Neural progenitor cell (in vitro differentiated cells): ENCODE measurements around the gene SRRM2. TPM values are rescaled to one million over a fixed set of nuclear protein-coding genes. Genes with fewer than 3 reads are reported as not detected.

Source experiments
- DNase-seq: peaks from one replicate; pipeline ENCODE4 v3.0.0-alpha.2; 2016; ENCODE audit warnings: low spot score
- H2AFZ ChIP-seq: fragments of 200-600 bp; sonication (generic); replicated peaks from 2 replicates; pipeline ENCODE4 v1.6.1; 2016; ENCODE audit warnings: antibody characterized with exemption
- H3F3A ChIP-seq: fragments of 200-600 bp; sonication (generic); 2 replicates; pipeline ENCODE4 v1.6.1; 2016; ENCODE audit warnings: antibody characterized with exemption, low read depth
- H3K27ac ChIP-seq: fragments of 200-600 bp; sonication (generic); 2 replicates; pipeline ENCODE4 v1.5.1; 2016; ENCODE audit warnings: mild to moderate bottlenecking
- H3K27me3 ChIP-seq: fragments of 200-600 bp; sonication (generic); 2 replicates; pipeline ENCODE4 v1.6.1; 2016; ENCODE audit warnings: mild to moderate bottlenecking, moderate library complexity
- H3K36me3 ChIP-seq: fragments of 200-600 bp; sonication (generic); 2 replicates; pipeline ENCODE4 v1.5.1; 2016
- H3K4me1 ChIP-seq: fragments of 200-600 bp; sonication (generic); 2 replicates; pipeline ENCODE4 v1.6.1; 2016; ENCODE audit warnings: mixed run types
- H3K4me2 ChIP-seq: fragments of 200-600 bp; sonication (generic); 2 replicates; pipeline ENCODE4 v1.6.1; 2016
- H3K4me3 ChIP-seq: fragments of 200-600 bp; sonication (generic); 2 replicates; pipeline ENCODE4 v1.5.1; 2016
- H3K79me2 ChIP-seq: fragments of 200-600 bp; sonication (generic); 2 replicates; pipeline ENCODE4 v1.6.1; 2016; ENCODE audit warnings: low read depth
- H3K9ac ChIP-seq: fragments of 200-600 bp; sonication (generic); 2 replicates; pipeline ENCODE4 v1.6.1; 2016
- H3K9me3 ChIP-seq: fragments of 200-600 bp; sonication (generic); 2 replicates; pipeline ENCODE4 v1.5.1; 2016; ENCODE audit warnings: low read depth
- H4K20me1 ChIP-seq: fragments of 200-600 bp; sonication (generic); 2 replicates; pipeline ENCODE4 v1.6.1; 2016; ENCODE audit warnings: low read depth
- H3K27ac Mint-ChIP-seq: 3 replicates; pipeline ENCODE4 v1.8.0; 2021; ENCODE audit warnings: mixed read lengths
- H3K27me3 Mint-ChIP-seq: 2 replicates; pipeline ENCODE4 v1.8.0; 2022; ENCODE audit warnings: low read depth, mild to moderate bottlenecking, inconsistent platforms, moderate library complexity, mixed read lengths; ENCODE audit not compliant: insufficient read depth
- H3K36me3 Mint-ChIP-seq: 3 replicates; pipeline ENCODE4 v1.8.0; 2021; ENCODE audit warnings: mixed read lengths
- H3K4me1 Mint-ChIP-seq: 3 replicates; pipeline ENCODE4 v1.8.0; 2021; ENCODE audit warnings: mixed read lengths
- H3K4me3 Mint-ChIP-seq: 3 replicates; pipeline ENCODE4 v1.8.0; 2021; ENCODE audit warnings: mild to moderate bottlenecking, moderate library complexity, mixed read lengths
- H3K9me3 Mint-ChIP-seq: 3 replicates; pipeline ENCODE4 v1.8.0; 2020; ENCODE audit warnings: mixed read lengths
- CTCF ChIP-seq: fragments of 200-600 bp; sonication (generic); IDR thresholded peaks from 2 replicates; pipeline ENCODE4 v1.5.1; 2017; ENCODE audit warnings: antibody characterized with exemption, mild to moderate bottlenecking
- EZH2 ChIP-seq: fragments of 200-600 bp; sonication (generic); IDR thresholded peaks from 2 replicates; pipeline ENCODE4 v1.6.1; 2017; ENCODE audit warnings: antibody characterized with exemption, mild to moderate bottlenecking, moderate library complexity
- EZH2phosphoT487 ChIP-seq: fragments of 200-600 bp; sonication (generic); IDR thresholded peaks from 2 replicates; pipeline ENCODE4 v1.6.1; 2017; ENCODE audit warnings: antibody characterized with exemption
- total RNA-seq: library from RNA; depleted of rRNA; stranded (reverse); fragments of >200 nt; gene quantifications from 2 replicates; pipeline ENCODE4 v1.2.3, GENCODE V29; 2015; ENCODE audit warnings: low replicate concordance

SRRM2 gene
- total RNA-seq, 1 donor from 2014 or later: 82.3 TPM

DNA sequence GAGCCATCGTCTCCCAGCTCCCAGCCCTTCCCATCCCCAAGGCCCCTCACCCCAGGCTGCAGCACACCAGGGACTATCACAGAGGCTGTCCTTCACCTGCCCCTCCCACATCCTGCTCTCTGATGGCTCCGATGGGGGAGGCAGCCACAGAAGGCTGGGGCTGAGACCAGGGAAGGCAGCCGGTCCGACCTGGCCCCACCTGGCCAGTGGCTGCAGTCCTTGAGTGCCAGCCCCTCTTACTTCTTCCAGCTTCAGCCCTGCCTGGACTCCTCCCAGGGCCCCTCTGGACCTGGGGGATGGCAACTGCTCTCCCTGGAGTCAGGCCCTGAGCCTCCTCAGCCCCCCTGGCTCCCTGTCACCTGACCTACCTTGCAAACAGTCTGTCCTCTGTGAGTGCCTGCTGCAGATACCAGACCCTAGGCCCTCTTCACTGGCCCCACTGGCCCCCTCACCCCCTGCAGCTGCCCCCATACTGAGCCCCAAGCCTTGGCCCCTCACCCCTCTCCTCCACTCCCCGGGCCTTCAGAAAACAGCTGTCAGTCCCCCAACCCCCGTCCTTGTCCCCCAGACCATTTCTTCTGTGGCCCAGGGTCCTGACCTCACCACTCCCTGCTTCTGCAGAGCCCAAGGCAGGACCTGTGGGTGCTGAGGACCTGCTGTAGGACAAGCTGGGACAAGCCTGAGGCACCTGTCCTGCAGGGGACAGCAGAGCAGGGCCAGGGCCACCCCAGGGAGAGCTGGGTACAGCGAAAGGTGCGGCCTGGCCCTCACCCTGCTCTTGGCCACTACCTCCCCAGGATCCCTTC, 12.6 kb upstream of the SRRM2 start:
- peak overlapping the region; percentile 88 for H3K27ac Mint-ChIP-seq
- H3K36me3 Mint-ChIP-seq: no peaks in the 10 kb centered on the region
- H3K4me1 ChIP-seq: peaks cover 3% of the 10 kb centered on the region
- no peaks in the 10 kb centered on the region for H4K20me1 ChIP-seq
- no peak overlapping the region for H3K4me3 ChIP-seq
- H3F3A ChIP-seq: no peaks in the 10 kb centered on the region
- no peak for DNase-seq
- H3K9me3 ChIP-seq: no peaks in the 10 kb centered on the region
- no peaks in the 10 kb centered on the region for H3K27me3 ChIP-seq
- peaks cover 3% of the 10 kb centered on the region for H3K4me1 Mint-ChIP-seq
- H3K9me3 Mint-ChIP-seq: no peaks in the 10 kb centered on the region
- no peaks in the 10 kb centered on the region for H3K79me2 ChIP-seq
- H3K27ac ChIP-seq: no peak overlapping the region
- H3K9ac ChIP-seq: no peak overlapping the region
- TF ChIP-seq CTCF (no peak), EZH2 (no peak), EZH2phosphoT487 (no peak)
- no peak overlapping the region for H3K4me2 ChIP-seq
- H3K27me3 Mint-ChIP-seq: no peaks in the 10 kb centered on the region
- H3K36me3 ChIP-seq: no peaks in the 10 kb centered on the region
- no peak overlapping the region for H2AFZ ChIP-seq
- H3K4me3 Mint-ChIP-seq: no peak overlapping the region

DNA sequence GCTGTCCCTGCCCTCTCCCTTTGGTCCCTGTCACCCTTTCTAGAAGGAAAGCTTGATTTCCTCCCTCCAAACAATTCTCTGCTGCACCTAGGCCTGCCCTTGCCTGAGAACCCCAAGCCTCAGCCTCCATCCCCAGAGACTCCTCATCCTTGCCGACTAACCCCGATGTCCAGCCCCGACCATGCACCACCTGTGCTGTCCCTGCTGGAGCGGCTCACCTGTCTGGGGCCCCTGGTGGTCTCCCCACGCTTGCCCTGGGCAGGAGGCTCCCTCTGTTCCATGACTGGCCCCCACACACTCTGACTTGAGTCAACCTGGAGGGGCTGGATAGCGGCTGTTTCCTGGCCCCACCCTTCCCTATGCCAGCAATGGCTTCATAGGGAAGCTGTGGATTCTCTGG, 12.0 kb upstream of the SRRM2 start:
- H3K4me3 Mint-ChIP-seq: no peak overlapping the region
- H3K9me3 Mint-ChIP-seq: no peaks in the 10 kb centered on the region
- H3K36me3 Mint-ChIP-seq: no peaks in the 10 kb centered on the region
- Histone ChIP-seq H3K4me2 (no peak overlapping the region), H3K4me1 (peaks cover 3% of the 10 kb centered on the region), H3K79me2 (no peaks in the 10 kb centered on the region), H3K9ac (no peak overlapping the region), H4K20me1 (no peaks in the 10 kb centered on the region), H3K27me3 (no peaks in the 10 kb centered on the region), H3F3A (no peaks in the 10 kb centered on the region), H3K9me3 (no peaks in the 10 kb centered on the region), H3K4me3 (no peak overlapping the region), H2AFZ (no peak overlapping the region), H3K36me3 (no peaks in the 10 kb centered on the region), H3K27ac (no peak overlapping the region)
- H3K27me3 Mint-ChIP-seq: peaks cover 2% of the 10 kb centered on the region
- TF ChIP-seq EZH2 (no peak), CTCF (no peak), EZH2phosphoT487 (no peak)
- H3K27ac Mint-ChIP-seq: peak overlapping the region; percentile 88
- DNase-seq: no peak
- H3K4me1 Mint-ChIP-seq: peaks cover 3% of the 10 kb centered on the region

DNA sequence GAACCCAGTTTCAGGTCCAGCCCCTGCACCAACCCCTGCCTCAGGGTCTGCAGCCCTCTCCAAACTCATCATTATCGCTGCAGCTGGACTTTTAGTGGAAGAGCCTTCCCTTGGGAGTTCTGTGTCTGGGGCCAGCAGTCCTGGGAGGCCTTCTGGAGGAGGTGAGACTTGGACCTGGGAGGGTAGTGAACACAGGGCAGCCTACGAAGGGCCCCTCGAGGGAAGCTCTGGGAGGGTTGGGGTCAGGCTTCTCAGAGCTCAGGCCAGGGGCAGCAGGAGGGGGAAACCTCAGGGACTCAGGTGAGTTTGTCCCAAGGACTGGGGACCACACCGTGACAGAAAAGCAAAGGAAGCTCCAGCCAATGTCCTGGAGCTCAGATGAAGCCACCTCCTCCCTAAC, 11.3 kb upstream of the SRRM2 start:
- H3K27ac Mint-ChIP-seq: no peak overlapping the region

More for the DNA sequence above, 11.3 kb upstream of the SRRM2 start:
- no peak overlapping the region for H3K4me2 ChIP-seq
- Mint-ChIP-seq H3K9me3 (no peaks in the 10 kb centered on the region), H3K36me3 (no peaks in the 10 kb centered on the region), H3K27me3 (peaks cover 2% of the 10 kb centered on the region), H3K4me3 (no peak overlapping the region), H3K4me1 (peaks cover 3% of the 10 kb centered on the region)
- no peaks in the 10 kb centered on the region for H3F3A ChIP-seq
- no peak overlapping the region for H3K9ac ChIP-seq
- no peak overlapping the region for H3K27ac ChIP-seq
- H2AFZ ChIP-seq: no peak overlapping the region
- H3K36me3 ChIP-seq: no peaks in the 10 kb centered on the region
- H3K9me3 ChIP-seq: no peaks in the 10 kb centered on the region
- H3K27me3 ChIP-seq: no peaks in the 10 kb centered on the region
- no peak for DNase-seq
- peaks cover 3% of the 10 kb centered on the region for H3K4me1 ChIP-seq
- H3K4me3 ChIP-seq: no peak overlapping the region
- H3K79me2 ChIP-seq: no peaks in the 10 kb centered on the region
- TF ChIP-seq EZH2 (no peak), EZH2phosphoT487 (no peak), CTCF (no peak)
- H4K20me1 ChIP-seq: no peaks in the 10 kb centered on the region
